GM18909 (cell line): ENCODE measurements around the gene DLGAP4.
"Not testable (repeated sequence)": the region's sequence is repeated elsewhere in the genome, so short reads cannot be mapped to it uniquely, and the experiment has no call there.

Experiments used
- ATAC-seq: cut with Tn5 transposase; IDR thresholded peaks from one replicate; pipeline ENCODE4 v1.9.1; 2021; ENCODE audit warnings: mild to moderate bottlenecking; ENCODE audit not compliant: unreplicated experiment, poor library complexity

Gene DLGAP4

GRCh38 chr20:36370991-36371790 lies 65.1 kb downstream of the DLGAP4 start:
- ATAC-seq, result no peak

GRCh38 chr20:36372666-36373065 lies 66.5 kb downstream of the DLGAP4 start:
- no peak for ATAC-seq

DNA sequence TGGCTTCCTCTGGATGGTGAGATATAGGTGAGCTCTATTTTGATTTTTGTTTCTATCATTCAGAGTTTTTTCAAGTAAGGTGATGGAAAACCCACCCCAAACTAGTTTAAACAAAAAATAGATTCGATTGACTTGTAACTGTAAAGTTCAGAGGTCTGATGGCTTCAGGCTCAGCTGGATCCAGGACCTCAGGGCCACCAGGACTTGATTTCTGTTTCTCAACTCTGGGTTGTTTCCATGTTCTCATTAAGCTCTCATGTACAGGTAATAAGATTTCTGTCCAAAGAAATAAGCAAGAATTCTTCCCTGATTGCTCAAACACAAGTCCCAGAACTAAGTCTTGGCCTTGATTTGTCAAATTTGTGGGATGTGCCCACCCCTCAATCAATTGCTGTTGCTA lies 67.0 kb downstream of the DLGAP4 start:
- ATAC-seq, result no peak

DNA sequence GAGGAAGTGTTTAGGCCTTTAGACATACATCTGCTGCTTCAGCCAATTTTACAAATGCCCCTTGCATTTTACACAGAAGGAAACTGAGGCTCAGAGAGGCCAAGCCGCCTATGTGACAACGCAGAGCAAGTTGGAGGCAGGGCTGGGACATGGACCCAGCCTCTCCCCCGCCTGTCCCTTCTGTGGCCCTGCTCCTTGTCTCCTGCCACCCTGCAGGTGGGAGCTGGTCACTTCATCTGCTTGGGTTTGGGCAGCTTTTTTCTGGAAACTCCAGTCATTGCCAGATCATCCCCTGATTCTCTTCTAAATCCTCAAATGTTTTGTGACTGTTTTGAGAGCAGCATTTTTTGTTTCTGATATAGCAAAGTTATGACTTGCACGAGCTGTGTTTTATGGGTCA lies 68.9 kb downstream of the DLGAP4 start:
- no peak for ATAC-seq

DNA sequence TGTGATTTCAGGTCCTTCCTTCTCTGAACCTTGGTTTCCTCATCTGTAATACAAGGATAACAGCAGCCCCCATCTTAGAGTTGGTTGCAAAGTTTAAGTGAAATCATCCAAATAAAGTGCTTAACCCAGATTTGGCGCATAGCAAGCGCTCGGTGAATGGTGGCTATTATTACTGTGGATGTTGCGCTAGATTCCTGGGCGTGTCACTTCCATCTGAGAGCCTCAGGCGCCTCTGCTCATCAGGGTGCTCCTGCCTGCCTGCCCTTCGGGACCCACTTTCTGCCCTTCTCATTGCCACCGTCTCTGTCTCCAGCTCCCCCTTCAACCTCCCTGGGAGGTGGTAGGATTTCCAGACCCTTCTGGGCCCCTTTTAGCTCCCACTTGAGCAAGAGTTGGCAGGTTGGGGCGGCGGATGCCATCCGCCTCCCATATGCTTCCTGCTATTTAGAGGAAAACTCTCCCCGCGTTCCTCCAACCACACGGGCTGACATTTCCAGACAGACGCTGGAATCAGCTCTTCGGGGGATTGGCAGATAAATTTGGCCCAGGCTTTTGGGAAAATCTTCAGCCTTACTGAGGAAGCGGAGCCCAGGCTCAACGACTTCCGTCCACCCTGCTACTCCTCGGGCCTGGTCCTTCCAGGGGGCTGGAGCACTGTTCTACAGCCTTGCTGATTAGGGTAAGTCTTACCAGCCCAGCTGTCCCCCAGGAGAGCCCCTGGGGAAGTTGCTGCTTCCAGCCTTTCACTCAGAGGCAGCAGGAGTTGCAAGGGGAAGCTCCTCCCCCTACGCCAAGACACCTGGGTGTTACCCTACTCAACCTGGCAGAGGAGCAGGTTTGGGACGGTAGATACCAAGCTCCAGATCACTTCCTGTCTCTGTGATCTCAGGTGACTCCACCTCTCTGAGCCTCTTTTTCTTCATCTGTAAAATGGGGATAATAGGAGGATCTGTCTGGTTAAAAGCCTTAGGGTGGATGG lies 71.5 kb downstream of the DLGAP4 start:
- no peak for ATAC-seq

- ATAC-seq, result no peak
These were observed 72.5 kb downstream of the DLGAP4 start for GRCh38 chr20:36378686-36379085.

GRCh38 chr20:36379914-36380313 lies 73.8 kb downstream of the DLGAP4 start:
- ATAC-seq, result not testable (repeated sequence)

DNA sequence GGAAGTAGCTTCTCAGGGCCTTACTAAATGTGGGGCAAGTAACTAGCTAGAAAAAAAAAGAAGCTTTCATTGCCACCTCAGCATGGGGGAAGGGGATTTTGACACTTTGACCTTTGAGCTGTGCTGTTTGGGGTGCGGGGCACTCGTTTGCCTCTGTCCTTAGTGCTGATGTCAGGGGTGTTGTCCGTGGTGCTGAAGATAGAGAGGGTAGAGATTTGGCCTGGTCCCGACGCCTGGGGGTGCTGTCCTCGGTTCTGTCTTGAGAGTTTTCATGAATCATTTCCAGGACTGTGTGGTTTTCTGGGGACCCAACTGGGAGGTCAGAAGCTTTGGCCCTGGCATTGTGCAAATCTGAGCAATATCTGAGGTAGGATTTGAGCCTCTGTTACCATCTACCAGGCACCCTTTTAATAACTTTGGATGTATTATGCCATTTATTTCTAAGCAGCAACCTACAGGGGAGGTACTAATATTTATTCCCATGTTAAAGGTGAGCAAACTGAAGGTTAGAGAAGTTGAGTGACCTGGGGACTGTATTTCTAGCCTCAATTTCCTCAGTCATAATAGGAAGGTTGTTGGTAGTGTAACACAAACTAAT lies 78.0 kb downstream of the DLGAP4 start:
- ATAC-seq, result no peak

- no peak for ATAC-seq
These were observed 79.4 kb downstream of the DLGAP4 start for GRCh38 chr20:36385503-36385902.

DNA sequence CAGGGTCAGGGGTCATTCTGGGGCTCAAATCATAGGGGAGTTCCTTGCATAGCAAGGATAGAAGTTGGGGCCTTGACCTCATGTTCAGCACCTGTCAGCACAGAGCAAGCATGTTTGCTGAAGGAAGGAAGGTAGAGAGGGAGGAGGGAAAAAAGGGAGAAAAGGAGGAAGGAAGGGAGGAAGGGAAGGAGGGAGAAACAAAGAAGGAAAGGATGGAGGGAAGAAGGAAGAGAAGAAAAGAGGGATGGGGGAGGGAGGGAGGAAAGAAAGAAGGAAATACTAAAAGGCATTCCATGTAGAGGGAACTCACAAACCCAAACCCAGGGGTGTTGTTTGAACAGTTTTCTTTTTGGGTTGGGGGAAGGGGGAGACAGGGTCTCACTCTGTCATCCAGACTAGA lies 80.1 kb downstream of the DLGAP4 start:
- ATAC-seq, result no peak

- ATAC-seq, result no peak
These were observed 84.1 kb downstream of the DLGAP4 start for GRCh38 chr20:36390269-36390668.

DNA sequence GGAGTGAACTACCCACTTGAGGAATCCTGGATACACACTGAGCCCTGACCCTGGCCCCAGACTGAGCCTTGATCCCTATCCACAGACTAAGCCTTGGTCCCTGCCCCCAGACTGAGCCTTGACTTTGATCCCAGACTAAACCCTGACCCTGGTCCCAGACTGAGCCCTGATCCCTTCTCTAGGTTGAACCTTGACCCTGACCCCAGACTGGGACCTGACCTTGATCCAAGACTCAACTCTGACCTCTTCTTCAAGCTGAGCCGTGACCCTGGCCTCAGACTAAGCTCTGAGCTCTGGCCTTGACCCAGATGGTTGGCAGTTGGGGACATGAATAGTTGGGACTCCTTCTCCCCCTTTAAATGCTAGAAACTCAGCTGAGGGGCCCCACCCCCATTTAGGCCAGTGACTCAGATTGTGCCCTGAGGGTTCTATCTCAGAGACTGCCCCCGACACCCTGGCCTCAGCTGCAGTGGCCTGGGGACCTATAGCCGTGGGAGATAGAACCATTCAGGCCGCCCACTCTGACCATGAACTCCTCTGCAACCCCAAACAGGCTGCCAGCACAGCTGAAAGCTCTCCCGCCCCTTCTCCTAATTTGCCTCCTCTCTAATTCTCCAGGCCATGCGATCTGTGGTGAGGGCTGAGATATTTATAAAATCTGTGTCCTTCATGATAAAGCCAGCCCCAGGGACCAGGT lies 84.7 kb downstream of the DLGAP4 start:
- no peak for ATAC-seq

- no peak for ATAC-seq
These were observed 85.3 kb downstream of the DLGAP4 start for GRCh38 chr20:36391456-36391855.

- no peak for ATAC-seq
These were observed 85.8 kb downstream of the DLGAP4 start for GRCh38 chr20:36391955-36392354.

GRCh38 chr20:36392989-36393388 lies 86.8 kb downstream of the DLGAP4 start:
- no peak for ATAC-seq

- no peak for ATAC-seq
These were observed 88.3 kb downstream of the DLGAP4 start for GRCh38 chr20:36394340-36394965.

GRCh38 chr20:36396340-36396739 lies 90.2 kb downstream of the DLGAP4 start:
- no peak for ATAC-seq

DNA sequence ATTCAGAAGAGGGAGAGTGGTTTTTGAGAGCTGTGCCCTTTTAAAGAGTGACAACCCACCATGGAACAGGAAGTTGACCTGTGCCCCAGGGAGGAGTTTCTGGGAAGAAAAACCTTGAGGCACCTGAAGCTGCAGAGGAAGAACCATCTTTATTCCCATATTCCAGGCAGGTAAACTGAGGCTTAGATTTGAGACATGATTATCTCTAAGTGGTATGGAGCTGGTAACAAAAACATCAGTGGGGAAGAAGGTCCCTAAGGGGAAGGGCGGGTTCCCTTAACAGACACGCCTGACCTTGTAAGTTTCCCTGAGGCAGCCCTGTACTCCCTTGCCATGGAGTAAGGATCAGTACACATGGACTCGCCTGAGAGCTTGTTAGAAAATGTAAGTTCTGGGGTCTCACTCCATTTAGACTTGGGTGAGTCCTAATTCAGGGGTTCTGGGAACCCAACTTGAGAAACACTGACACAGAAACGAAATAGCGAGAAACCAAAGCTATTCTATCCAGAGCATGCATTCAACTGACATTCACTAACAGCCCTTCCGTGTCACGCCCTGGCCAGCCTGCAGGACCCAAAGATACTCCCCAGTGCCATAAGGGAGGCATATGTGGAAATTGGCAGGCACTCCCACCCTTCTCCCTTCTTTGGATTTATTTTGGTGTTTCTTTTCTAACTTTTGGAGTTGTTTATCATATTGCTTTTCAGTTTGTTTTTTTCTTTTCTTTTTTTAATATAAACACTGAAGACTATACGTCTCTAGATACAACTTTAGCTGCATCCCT lies 90.9 kb downstream of the DLGAP4 start:
- ATAC-seq, result no peak

DNA sequence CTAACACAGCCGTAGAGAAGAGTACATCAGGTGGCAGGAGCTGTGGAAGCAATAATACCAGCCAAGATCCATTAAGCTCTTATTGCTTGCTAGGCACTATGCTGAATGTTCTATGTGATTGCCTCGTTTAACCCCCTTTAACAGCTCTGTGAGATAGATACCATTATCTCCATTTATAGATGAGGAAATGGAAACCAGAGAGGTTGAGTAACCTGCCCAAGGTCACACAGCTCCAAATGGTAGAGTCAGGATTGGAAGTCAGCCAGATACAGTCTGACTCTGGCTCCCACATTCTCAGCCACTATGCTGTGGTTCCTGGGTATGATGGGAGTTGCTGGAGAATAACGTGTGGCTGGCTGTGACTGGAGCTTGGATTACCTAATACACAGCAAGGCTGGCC lies 92.4 kb downstream of the DLGAP4 start:
- ATAC-seq, result no peak
